ENCODE results near the gene KY.

Gene KY

GRCh38 chr3:134618478-134619300 is 32.1 kb downstream of the KY start:
- DNase-seq = no peak

GRCh38 chr3:134617608-134618477 is 33.0 kb downstream of the KY start:
- DNase-seq = peak; percentile 14

DNA sequence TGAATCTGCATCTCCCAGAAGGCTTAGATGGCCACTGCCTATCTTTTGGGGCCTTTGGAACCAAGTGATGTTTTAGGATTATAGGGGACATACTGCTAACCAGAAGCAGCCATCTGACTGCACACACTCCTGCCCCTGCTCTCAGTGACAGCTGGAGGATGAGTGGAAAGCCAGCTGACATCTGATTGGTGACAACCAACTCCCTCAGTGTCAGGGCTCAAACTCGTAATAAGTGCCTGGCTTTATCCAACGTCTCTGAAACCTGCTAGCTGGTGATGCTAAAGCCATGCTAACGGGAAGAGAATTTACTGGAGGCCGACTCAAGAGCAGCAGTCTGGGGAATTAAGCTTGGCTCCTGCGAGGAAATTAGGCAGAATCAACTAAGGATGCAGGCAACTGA is 35.1 kb downstream of the KY start:
- DNase-seq = no peak

- no peak for DNase-seq
Observed at GRCh38 chr3:134614955-134615354, 35.9 kb downstream of the KY start.

DNA sequence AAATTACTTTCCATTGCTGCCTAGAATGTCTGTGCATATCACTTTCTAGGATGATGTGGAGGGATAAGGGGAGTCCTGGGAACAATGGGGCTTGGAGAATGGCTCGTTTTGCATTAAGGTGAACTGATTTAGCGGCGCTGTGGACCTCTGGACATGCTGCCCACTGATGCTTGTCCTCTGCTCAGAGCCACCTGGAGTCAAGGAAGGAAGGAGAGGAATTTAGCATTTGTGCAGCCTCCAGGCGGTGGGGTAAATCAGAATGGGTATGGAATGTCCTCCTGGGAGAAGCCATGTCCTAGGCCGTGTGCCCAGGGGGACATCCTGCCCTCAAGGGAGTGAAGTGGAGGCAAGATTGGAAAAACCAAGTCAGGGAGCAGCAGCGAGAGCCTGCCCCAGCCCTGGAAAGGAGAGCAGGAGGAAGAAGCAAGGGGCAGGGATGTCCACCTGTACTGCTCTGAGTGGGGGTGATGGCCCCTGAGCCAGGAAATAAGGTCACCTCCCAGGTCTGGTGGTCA is 37.8 kb downstream of the KY start:
- DNase-seq = no peak

- no peak for DNase-seq
Observed at GRCh38 chr3:134611516-134611915, 39.3 kb downstream of the KY start.

DNA sequence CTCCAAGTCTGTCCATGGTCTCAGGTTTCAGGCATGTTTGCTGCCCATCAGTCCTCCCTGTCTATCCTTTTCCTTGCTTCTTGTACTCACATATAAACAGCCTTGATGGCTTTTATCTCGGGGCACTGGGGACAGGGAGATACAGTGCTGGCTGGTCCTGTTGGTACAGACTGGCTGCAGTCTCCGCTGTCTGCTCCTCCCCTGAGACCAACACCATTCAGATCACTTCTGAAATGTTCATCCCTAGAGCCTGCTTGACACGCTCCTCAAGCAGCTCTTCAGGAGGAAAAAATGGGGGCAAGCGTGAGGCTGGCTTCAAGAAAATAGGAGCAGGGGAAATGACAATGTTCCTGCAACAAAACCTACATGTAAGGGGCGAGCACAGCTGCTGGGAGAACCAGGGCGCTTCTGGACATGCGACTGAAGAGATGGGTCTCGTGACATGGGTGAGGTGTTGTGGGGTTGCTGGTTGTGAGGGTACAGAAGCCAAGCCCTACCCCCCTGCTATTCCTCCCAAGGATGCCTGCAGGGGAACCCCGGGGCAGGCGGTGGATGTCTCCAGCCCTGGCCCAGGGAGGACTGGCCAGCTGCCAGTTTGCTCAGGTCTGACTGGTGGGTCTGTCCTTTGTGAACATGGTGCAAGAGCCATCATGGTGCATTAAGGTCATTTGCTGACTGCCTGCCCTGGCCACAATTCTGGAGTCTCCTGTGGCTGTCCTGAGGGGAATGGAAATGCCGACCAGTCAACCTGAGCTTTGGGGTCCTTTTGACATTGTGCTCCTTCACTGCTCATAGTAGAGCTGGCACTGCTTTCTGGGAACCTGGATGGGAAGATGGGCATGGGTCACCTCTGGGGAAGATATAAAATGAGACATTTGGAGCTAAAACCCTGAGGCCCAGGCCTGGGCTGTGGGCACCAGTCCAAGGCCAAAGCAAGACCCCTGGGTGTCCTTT is 40.1 kb downstream of the KY start:
- no peak for DNase-seq

DNA sequence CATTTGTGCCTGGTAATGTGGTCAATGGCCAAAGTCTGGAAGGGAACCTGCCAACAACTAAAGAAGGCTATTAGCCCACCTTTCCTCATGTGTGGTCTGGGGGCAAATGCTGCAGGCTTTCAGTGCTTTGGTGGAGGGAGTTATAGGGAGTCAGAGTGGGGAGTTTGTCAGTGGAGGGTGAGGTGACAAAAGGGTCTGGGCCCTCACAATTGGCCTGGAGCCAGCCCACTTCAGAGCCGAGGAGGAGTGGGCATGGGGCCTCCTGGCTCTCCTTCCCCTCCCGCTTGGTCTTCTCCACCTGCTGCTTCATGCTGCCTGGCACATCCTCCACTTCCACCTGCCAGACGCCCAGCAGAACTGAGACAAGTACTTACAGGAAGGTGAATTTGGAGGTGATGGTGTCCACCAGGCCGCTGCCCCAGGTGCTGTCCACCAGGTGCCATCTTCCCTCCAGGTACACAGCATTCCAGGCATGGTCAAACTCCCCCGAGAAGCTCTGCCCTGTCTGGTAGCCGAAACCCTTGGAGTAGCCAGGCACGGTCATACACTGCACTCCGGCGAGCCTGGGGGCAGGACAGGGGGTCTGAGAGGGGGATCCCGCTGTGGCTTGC is 40.9 kb downstream of the KY start:
- DNase-seq = no peak

- DNase-seq = no peak
Observed at GRCh38 chr3:134608771-134609435, 41.9 kb downstream of the KY start.

GRCh38 chr3:134608023-134608770 is 42.6 kb downstream of the KY start:
- no peak for DNase-seq

- no peak for DNase-seq
Observed at GRCh38 chr3:134607054-134608022, 43.5 kb downstream of the KY start.

DNA sequence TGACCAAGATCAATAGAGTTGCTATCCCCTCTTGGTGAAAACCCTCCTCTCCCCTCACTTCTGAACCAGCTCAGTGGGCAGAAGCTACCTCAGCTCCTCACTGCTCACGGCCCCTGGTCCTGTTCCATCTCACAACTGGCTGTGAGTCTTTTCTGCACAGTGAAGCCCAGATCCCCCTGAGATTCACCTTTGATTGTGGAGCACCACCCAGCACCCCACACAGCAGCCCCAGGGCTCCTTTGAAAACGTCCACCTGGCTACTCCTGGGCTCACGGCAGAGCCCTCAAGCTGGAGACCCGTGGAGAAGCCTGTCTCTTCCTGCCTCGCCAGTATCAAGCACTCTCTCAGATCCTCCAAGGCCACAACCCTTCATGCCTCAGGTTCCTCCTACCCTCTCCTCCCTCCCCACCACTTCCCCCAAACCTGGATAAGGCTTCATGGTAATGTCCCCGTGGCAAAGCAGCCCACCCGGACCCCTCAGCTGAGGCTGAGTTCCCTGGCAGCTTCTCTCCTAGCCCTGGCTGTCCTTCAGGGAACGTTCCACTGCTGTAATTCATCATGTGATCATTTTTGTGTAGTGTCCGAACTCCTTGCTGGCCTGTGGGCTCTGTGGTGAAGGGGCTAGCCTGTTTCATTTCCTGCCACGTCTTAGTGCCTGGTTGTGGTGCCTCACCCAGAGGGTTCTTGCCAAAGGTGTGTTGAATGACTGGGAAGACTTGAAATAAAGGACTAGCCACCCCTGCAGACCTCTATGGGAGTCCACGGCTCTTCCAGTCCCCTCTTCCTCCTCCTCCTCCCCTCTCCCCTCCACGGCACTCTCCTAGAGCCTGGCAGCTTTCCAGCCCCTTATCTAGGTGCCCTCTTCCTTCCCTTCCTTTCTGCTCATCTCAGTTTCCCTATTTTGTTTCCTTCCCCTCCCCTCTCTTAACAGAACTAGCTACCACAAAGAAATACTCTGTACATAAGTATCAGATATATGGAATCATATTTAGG is 44.5 kb downstream of the KY start:
- no peak for DNase-seq

DNA sequence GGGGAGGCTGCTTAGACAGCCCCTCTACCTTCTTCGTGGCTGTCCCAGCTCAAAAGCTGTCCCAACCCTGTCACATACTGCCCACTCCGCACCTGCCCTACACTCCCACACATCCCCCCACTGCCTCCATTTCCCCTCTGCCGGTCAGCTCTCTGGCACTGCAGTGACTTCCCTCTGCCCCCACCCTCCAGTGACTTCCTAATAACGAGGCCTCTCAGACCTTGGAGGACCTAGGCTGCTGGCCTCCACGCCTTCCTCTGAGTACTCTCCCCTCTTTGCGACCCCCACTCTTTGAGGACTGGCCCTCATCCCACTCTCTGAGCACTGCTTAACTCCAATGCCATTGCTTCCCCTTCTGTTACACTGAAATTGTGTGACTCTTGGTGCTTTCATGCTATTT is 45.3 kb downstream of the KY start:
- DNase-seq = no peak

DNA sequence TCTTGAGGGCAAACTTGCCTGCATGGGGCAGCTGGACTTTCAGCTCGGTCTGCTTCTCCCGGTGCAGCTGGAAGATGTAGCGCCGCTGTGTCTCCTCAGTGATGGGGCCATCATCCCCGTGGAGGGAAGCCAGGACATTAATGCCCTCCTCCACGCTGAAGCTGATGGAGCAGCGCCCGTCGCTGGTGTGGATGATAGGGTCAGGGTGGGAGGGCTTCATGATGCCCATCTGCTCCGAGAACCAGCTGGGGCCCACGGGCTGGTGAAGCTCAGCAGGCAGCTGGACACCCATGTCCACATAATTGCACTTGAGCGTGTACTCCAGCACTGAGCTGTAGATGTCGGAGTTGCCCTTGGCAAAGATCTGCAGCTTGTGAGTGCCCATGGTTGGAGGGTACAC is 46.9 kb downstream of the KY start:
- no peak for DNase-seq

GRCh38 chr3:134603480-134603879 is 47.3 kb downstream of the KY start:
- DNase-seq = no peak

- no peak for DNase-seq
Observed at GRCh38 chr3:134602440-134602814, 48.4 kb downstream of the KY start.

- peak; percentile 61 for DNase-seq
Observed at GRCh38 chr3:134601539-134602439, 49.0 kb downstream of the KY start.
